Measurements from ENCODE around the gene MIGA2.

The MIGA2 gene

DNA sequence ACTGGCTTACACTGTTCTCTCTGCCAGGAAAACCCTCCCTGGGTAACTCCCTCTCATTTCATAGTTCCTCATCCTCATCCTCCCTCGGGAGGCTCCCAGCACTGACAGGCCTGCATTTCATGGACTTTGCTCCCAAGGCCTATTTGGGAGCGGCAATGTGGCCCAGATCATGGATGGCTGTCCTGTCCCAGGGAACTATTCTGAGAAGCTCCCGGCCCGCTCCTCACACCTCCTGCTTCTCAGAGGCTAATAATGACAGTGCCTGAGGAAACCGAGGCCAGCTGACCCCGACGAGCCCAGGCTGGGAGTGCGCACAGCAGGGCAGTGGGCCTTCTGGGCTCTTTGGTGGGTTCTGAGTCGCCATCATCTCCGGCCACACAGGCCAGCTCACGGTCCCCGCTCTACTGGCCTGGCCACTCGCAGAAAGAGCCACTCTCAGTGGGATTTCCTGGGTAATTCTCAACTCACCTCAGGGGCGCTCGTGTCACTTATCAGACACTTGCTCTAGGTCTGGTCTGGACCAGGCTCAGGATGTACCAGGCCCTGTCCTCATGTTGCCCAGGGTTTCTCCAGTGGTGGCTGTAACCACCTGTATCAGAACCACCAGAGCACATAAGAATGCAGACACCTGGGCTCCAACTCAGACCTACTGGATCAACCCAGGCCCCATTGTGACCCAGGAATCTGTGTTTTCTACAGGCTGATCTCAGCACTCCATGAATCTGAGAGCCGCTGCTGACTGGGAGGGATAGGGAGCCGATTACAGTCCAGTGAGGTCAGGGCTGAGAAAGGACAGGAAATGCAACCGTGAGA, 42.5 kb downstream of the MIGA2 start:
- no peaks in the 10 kb centered on the region for H3K9me3 Mint-ChIP-seq
- no peaks in the 10 kb centered on the region for H3K27me3 Mint-ChIP-seq
- ATAC-seq (replicated peaks) (no peak), DNase-seq (no peak)
- no peak overlapping the region for H3K27ac Mint-ChIP-seq
- H3K4me1 Mint-ChIP-seq = peaks cover 17 to 38% of the 10 kb centered on the region in 2 donors
- peaks cover 0 to 4% of the 10 kb centered on the region in 2 donors for H3K36me3 Mint-ChIP-seq
- H3K4me3 Mint-ChIP-seq = peak overlapping the region; percentile 39 to 95

DNA sequence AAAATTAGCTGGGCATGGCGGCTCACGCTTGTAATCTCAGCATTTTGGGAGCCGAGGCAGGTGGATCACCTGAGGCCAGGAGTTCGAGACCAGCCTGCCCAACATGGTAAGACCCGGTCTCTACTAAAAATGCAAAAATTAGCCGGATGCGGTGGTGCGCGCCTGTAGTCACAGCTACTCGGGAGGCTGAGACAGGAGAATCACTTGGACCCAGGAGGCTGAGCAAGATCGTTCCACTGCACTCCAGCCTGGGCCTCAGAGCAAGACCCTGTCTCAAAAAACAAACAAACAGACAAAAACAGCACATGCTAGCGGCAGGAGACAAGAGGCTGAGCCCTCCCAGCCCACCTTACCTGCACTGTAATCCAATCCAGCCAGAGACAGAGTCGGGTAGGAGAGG, 43.4 kb downstream of the MIGA2 start:
- Mint-ChIP-seq H3K36me3 (peaks cover 0 to 6% of the 10 kb centered on the region in 2 donors), H3K9me3 (no peaks in the 10 kb centered on the region), H3K27ac (no peak overlapping the region), H3K27me3 (no peaks in the 10 kb centered on the region), H3K4me1 (peaks cover 17 to 38% of the 10 kb centered on the region in 2 donors), H3K4me3 (peak overlapping the region; percentile 92 to 95)
- ATAC-seq (replicated peaks) (no peak), DNase-seq (no peak)

DNA sequence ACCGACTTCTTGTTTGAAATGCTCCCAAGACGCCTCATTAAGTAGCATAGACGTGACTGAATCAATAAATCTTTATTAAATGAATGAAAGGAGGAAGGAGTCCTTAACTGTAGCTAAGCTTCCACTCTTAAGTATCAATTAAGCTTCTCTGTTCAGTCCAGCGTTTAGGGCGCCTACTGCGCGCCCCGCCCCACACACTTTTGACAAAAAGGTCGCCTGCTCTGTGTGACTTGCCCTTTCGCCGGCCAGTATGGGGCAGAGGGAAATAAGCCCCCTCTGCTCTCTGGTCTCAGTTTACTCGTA, 43.8 kb downstream of the MIGA2 start:
- peaks cover 20 to 38% of the 10 kb centered on the region in 2 donors for H3K4me1 Mint-ChIP-seq
- peak overlapping the region; percentile 92 to 95 for H3K4me3 Mint-ChIP-seq
- H3K9me3 Mint-ChIP-seq = no peaks in the 10 kb centered on the region
- H3K36me3 Mint-ChIP-seq = peaks cover 3 to 10% of the 10 kb centered on the region in 2 donors
- H3K27ac Mint-ChIP-seq = peak overlapping the region; percentile 94
- no peak for DNase-seq
- no peak for ATAC-seq (replicated peaks)
- no peaks in the 10 kb centered on the region for H3K27me3 Mint-ChIP-seq

DNA sequence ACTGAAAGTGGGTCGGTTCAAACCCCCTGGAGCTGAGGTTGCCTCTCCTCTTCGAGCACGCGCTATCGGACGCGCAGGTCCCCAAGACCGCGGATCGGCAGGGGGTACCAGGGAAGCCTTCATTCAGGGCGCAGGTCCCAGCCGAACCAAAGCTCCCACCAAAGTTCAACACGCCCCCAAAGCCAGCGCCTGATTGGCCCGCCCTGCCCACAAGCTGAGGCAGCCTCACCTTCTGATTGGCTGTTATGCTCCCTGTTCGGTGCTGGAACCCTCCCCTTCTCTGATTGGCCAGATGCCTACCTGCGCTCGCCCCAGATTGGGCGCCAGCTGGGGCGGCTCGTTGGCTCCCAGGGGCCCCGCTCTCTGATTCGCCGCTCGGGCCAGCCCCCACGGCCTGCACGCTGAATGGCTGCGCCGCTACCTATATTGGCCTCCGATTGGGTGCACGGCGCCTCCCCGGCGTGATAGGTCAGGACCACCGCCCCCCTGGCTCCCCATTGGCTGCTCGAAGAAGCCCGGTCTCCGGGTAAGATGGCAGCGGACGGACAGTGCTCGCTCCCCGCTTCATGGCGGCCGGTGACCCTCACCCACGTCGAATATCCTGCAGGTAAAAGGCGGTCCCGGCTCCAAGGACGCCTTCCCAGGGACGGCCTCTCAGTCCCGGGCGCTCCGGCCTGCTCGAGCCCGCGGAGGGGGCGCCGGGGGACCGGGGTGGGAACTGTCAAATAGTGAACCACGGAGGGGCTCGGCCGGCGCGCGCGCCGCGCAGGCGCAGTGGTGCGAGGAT, 44.4 kb downstream of the MIGA2 start, which contains the start of gene DOLPP1:
Gene DOLPP1 (plus strand): TSS at position 511 of the 787 bp plus-strand sequence. CDS start 21 bp downstream, at position 532.
- ATAC-seq (replicated peaks) (peak; percentile 96), DNase-seq (peak; percentile 99)
- H3K4me1 Mint-ChIP-seq = peaks cover 20 to 38% of the 10 kb centered on the region in 2 donors
- H3K27ac Mint-ChIP-seq = peak within 1 kb of the TSS; percentile 94
- H3K27me3 Mint-ChIP-seq = no peaks in the 10 kb centered on the region
- peak within 1 kb of the TSS; percentile 92 to 95 for H3K4me3 Mint-ChIP-seq
- H3K36me3 Mint-ChIP-seq = peaks cover 5 to 11% of the 10 kb centered on the region in 2 donors
- H3K9me3 Mint-ChIP-seq = no peaks in the 10 kb centered on the region

DNA sequence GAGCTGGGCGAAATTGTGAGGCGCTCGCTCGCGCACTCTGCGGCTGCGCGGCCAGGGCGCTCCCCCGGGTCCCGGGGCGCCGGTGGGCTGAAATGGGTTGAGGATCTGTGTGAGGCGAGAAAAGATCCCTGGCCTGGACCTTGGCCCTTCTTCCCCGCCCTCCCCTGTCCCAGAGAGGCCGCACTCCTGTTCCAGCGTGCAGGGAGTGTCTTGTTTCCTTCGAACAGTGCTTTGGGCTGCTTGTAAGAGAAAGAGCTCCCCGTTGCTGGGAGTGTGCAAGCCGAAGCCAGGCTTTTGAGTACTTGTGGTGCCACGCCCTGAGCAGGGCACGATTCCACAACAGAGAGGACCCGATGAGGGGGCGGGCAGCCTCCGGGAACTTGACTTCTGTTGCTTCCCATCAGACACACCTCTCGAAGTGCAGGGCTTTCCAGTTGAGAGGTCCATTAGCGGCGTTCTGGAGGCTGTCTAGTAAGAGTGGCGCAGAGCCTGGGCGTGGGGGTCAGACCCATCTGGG, 45.0 kb downstream of the MIGA2 start:
- Mint-ChIP-seq H3K4me1 (peaks cover 20 to 38% of the 10 kb centered on the region in 2 donors), H3K4me3 (peak overlapping the region; percentile 92 to 95), H3K9me3 (no peaks in the 10 kb centered on the region), H3K27ac (peak overlapping the region; percentile 94), H3K27me3 (no peaks in the 10 kb centered on the region), H3K36me3 (peaks cover 9 to 15% of the 10 kb centered on the region in 2 donors)
- ATAC-seq (replicated peaks) (peak in 1 of 2 donors; percentile 0), DNase-seq (no peak)

DNA sequence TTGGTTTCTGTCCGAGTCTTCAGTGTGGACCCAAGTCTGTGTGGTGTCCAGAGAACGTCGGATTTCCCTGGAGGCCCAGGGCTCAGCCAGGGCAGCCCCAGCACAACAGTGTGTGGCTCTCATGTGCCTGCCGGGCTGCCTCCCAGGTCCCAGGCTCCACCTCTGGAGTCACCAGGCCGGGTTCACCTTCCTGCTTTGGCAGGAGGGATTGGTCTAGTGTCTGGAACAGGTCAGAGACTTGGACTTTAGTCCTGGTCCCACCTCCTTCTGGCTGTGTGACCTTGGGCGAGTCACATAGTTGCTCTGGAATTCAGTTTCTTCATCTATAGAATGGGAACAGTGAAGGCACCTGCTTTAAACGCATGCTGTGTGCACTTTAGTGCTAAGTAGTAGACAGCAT, 47.7 kb downstream of the MIGA2 start:
- no peak for ATAC-seq (replicated peaks)
- no peak overlapping the region for H3K4me3 Mint-ChIP-seq

DNA sequence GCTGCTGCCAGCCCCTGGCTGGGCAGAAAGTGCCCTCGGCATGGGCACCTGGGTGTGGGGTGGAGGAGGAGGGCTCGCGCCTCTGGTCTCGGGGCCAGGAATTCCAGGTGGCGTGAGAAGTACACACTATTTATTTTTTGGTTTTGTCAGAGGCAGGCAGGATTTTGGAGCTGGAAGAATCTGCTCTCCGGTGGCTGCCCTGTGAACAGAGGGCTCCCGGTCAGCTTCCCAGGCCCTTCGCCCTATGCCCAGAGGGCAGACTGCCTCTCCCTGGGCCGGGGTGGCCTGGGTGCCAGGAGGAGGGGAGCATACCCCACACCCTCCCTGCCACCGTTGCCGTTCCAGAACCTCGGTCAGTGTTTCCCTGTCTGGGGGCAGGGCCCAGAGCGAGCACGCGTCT, 52.8 kb downstream of the MIGA2 start:
- Mint-ChIP-seq H3K27ac (no peak overlapping the region), H3K4me1 (peaks cover 0 to 3% of the 10 kb centered on the region in 2 donors), H3K36me3 (peaks cover 31 to 38% of the 10 kb centered on the region in 2 donors), H3K27me3 (no peaks in the 10 kb centered on the region), H3K4me3 (no peak overlapping the region), H3K9me3 (no peaks in the 10 kb centered on the region)
- no peak for ATAC-seq (replicated peaks)
- no peak for DNase-seq

More for the DNA sequence above, 47.7 kb downstream of the MIGA2 start:
- Mint-ChIP-seq H3K36me3 (peaks cover 20 to 30% of the 10 kb centered on the region in 2 donors), H3K4me1 (peaks cover 17 to 37% of the 10 kb centered on the region in 2 donors), H3K27ac (no peak overlapping the region), H3K27me3 (no peaks in the 10 kb centered on the region), H3K9me3 (no peaks in the 10 kb centered on the region)
- no peak for DNase-seq

DNA sequence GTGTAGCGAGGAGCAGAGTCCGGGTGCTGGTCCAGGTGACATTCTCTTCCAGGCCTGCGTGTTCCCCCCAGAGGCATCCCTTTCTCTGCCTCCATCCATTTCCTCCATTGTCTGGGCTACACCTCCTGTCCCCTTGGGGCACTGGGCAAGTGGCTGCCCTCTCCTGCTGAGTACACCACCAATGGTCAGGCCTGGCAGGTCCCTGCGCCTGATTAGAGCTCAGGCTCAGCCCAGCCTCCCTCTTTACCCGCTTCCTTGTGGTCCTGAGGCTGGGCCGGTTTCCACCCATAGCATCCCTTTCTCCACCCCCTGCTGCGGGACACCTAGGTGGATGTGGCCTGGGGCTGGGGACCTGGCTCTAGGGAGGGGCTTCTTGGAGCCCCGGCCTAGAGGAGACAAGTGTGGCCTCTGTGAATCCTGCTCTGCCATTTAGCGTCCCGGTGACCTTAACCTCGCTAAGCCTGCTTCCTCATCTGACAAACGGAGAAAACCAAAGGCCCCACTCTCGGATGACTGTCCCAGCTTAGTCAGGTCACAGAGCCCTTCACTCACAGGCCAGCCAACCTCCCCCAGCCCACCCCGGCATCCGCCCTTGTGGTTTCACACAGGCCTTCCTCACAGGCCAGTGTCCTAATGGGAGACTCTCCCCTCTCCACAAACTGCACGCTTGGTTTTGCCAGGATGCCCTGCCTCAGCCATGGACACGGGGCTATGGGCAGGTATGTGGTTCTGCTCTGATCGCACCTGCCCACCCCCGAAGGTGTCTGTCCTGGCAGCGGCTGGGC, 57.4 kb downstream of the MIGA2 start:
- no peaks in the 10 kb centered on the region for H3K27me3 Mint-ChIP-seq
- no peaks in the 10 kb centered on the region for H3K9me3 Mint-ChIP-seq
- ATAC-seq (replicated peaks) (no peak), DNase-seq (no peak)
- H3K36me3 Mint-ChIP-seq = peaks cover 12 to 18% of the 10 kb centered on the region in 2 donors
- peak overlapping the region; percentile 3 for H3K27ac Mint-ChIP-seq
- H3K4me3 Mint-ChIP-seq = no peak overlapping the region
- H3K4me1 Mint-ChIP-seq = no peaks in the 10 kb centered on the region

DNA sequence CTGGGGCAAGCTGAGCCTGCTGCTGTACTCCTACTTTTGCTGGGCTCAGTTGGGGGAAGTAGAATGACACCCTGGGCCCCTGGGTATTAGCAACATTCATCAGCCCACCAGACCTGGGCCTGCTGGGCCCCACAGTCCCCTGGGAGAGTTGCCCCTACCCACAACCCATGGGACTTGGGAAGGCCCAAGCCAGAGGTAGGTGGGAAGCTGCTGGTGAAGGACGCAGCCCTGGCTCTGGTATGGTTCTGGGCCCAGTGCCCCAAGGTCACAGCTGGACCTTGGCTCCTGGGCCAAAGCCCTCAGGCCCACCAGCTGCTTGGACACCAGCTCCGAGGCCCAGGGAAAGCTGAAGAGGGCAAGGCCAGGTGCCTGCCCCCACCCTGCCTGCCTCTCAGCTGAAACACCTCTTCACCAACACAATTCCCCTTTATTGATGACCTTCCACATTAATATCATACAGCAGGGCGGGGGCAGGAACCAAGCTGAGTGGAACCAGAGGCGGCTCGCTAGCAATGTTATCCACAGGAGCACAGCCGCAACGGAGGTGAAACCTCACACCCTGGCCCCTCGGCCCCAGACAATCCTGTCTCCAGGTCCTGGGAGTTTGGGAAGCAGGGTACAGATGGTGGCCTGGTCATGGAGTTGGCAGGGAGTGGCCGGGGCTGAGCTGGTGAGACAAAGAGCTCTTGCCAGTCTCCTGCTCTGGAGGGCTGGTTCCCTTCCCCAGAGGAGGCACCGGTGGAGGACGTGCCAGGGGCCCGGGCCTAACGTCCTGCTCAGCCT, 58.2 kb downstream of the MIGA2 start:
- H3K4me3 Mint-ChIP-seq = no peak overlapping the region
- no peak overlapping the region for H3K27ac Mint-ChIP-seq
- no peaks in the 10 kb centered on the region for H3K27me3 Mint-ChIP-seq
- no peaks in the 10 kb centered on the region for H3K9me3 Mint-ChIP-seq
- ATAC-seq (replicated peaks) (no peak), DNase-seq (no peak)
- H3K4me1 Mint-ChIP-seq = no peaks in the 10 kb centered on the region
- H3K36me3 Mint-ChIP-seq = peaks cover 9 to 13% of the 10 kb centered on the region in 2 donors

DNA sequence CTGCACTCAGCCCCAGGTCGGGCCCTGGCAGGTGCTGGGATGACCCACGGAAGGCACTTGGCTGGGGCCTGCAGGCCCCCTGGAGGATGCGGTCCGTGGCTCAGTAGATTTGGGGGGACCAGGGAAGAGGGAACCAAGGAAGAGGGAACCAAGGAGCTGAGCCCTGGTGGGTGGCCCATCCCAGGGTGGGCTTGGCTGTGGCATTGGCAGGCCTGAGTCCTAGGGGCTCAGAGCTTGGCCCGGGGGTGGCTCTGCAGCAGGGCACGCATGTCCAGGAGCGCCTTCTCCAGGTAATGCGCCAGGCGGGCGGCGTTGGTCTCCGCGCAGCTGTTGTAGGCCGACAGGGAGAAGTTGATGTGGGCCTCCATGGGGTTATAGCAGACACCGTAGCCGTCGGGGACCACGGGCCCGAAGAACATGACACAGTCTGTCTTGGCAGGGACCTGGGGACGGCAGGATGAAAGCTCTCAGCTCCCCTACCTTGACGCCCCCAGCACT, 58.8 kb downstream of the MIGA2 start:
- no peaks in the 10 kb centered on the region for H3K4me1 Mint-ChIP-seq
- H3K27me3 Mint-ChIP-seq = no peaks in the 10 kb centered on the region
- H3K27ac Mint-ChIP-seq = no peak overlapping the region
- H3K36me3 Mint-ChIP-seq = peaks cover 3 to 8% of the 10 kb centered on the region in 2 donors
- H3K9me3 Mint-ChIP-seq = no peaks in the 10 kb centered on the region
- no peak overlapping the region for H3K4me3 Mint-ChIP-seq
- no peak for DNase-seq
- ATAC-seq (replicated peaks) = no peak

DNA sequence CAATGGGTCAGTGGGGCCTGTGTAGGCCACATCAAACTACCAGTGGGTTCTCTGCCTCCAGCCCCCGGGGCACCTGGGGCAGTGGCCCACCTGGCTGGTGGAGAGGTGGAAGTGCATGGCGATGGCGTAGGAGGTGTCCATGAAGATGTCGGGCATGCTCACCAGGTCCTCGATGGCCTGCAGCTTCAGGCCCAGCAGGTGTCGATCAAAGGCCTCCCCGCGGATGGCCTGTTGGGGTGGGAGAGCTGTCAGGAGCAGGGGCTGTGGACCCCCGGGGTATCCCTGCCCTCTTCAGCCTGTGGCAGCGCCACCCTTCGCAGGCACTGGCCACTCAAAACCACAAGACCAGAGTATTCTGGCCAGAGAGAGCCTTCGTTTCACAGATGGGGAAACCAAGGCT, 59.5 kb downstream of the MIGA2 start:
- ATAC-seq (replicated peaks) (no peak), DNase-seq (no peak)
- H3K4me1 Mint-ChIP-seq = no peaks in the 10 kb centered on the region
- no peaks in the 10 kb centered on the region for H3K9me3 Mint-ChIP-seq
- H3K36me3 Mint-ChIP-seq = peaks cover 2 to 4% of the 10 kb centered on the region in 2 donors
- no peaks in the 10 kb centered on the region for H3K27me3 Mint-ChIP-seq
- H3K4me3 Mint-ChIP-seq = no peak overlapping the region
- no peak overlapping the region for H3K27ac Mint-ChIP-seq

DNA sequence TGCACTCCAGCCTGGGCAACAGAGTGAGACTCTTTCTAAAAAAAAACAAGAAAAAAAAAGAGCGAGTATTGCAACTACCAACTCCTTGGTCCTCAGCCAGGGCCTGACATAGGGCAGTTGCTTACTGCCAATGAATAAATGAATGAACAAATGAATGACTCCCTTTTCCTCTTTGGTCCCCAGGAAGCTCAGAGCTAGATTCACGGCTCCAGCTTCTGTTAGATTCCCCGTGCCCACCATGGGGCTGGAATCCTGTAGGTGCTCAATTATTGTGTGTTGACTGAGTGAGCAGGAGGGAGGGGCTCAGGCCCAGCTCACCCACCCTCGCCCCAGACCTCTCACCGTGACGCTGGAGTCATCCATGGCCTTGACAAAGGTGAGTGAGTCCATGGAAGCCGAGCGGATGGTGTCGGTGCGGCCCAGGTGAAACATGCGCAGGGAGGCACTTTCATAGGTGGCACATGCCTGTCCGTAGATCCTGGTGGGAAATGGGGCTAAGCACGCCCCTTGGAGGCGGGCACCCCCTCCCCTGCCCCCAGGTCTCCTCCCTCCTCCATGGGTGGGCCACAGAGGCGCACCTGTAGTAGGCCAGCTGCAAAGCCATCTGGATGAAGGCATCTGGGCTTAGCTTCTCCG, 61.4 kb downstream of the MIGA2 start:
- Mint-ChIP-seq H3K27ac (no peak overlapping the region), H3K4me1 (no peaks in the 10 kb centered on the region), H3K27me3 (no peaks in the 10 kb centered on the region), H3K4me3 (no peak overlapping the region), H3K36me3 (peaks cover 0 to 3% of the 10 kb centered on the region in 2 donors), H3K9me3 (no peaks in the 10 kb centered on the region)
- no peak for ATAC-seq (replicated peaks)
- no peak for DNase-seq

DNA sequence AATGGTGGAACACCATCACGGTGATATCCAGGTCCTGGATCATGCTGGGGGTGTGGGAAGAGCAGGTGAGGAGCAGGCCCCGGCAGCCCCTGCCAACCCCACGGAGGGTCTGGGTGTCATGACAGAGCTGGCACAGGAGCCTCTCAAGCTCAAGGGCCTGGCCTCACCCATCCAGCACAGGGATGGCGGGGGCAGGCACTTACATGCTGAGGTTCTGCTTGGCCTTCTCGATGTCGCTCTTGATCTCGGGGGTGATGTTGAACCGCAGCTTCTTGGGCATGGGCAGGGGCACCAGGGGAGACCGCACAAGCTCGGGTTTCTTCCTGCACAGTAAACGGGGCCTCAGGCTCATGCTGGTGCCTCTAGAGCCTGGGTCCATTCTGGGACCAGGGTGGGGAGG, 61.9 kb downstream of the MIGA2 start:
- H3K36me3 Mint-ChIP-seq = peaks cover 0 to 3% of the 10 kb centered on the region in 2 donors
- H3K27me3 Mint-ChIP-seq = no peaks in the 10 kb centered on the region
- H3K4me1 Mint-ChIP-seq = no peaks in the 10 kb centered on the region
- no peak for ATAC-seq (replicated peaks)
- DNase-seq = no peak
- no peak overlapping the region for H3K27ac Mint-ChIP-seq
- H3K9me3 Mint-ChIP-seq = no peaks in the 10 kb centered on the region
- H3K4me3 Mint-ChIP-seq = no peak overlapping the region
